ENCODE measurements around the gene CCDC86. TPM values are rescaled to one million over a fixed set of nuclear protein-coding genes. Genes with fewer than 3 reads are reported as not detected.

CCDC86 gene
- total RNA-seq, 1 experiment from 2014 or later = 53.5 TPM

GRCh38 chr11:60895687-60896086 is 53.8 kb downstream of the CCDC86 start:
- H3K27ac Mint-ChIP-seq = no peak overlapping the region
- no peaks in the 10 kb centered on the region for H3K4me1 Mint-ChIP-seq
- no peak for TF ChIP-seq ZNF219 (CRISPR knock-in tag; IDR thresholded peaks at IDR 0.05; ENCODE audit: borderline replicate concordance)
- no peak for TF ChIP-seq MYBL2 (CRISPR knock-in tag; IDR thresholded peaks at IDR 0.05)
- no peak for TF ChIP-seq GRHL2 (CRISPR knock-in tag; IDR thresholded peaks at IDR 0.05; ENCODE audit: insufficient replicate concordance, severe bottlenecking)
- no peak for TF ChIP-seq GTF2I (CRISPR knock-in tag; conservative IDR thresholded peaks at IDR 0.05)
- no peak for TF ChIP-seq PRRX2 (CRISPR knock-in tag; IDR thresholded peaks at IDR 0.05)
- no peak for TF ChIP-seq NFATC4 (CRISPR knock-in tag; IDR thresholded peaks at IDR 0.05)
- TF ChIP-seq ZNF423 (CRISPR knock-in tag; IDR thresholded peaks at IDR 0.05) = no peak
- no peak for TF ChIP-seq FOXK1 (CRISPR knock-in tag; IDR thresholded peaks at IDR 0.05)
- TF ChIP-seq MAX (CRISPR knock-in tag; IDR thresholded peaks at IDR 0.05) = no peak
- no peak for TF ChIP-seq ZMAT4 (CRISPR knock-in tag; IDR thresholded peaks at IDR 0.05)
- no peak for TF ChIP-seq RORB (CRISPR knock-in tag; IDR thresholded peaks at IDR 0.05)
- TF ChIP-seq SMAD3 (CRISPR knock-in tag; IDR thresholded peaks at IDR 0.05; ENCODE audit: borderline replicate concordance) = no peak
- TF ChIP-seq ZNF425 (CRISPR knock-in tag; conservative IDR thresholded peaks at IDR 0.05) = no peak
- TF ChIP-seq KAT7 (CRISPR knock-in tag; IDR thresholded peaks at IDR 0.05; ENCODE audit: borderline replicate concordance) = no peak
- no peak for TF ChIP-seq E2F1 (CRISPR knock-in tag; IDR thresholded peaks at IDR 0.05)
- DNase-seq (ENCODE audit: low spot score) (no peak), ATAC-seq (no peak)
- H3K36me3 Mint-ChIP-seq = peaks cover 74% of the 10 kb centered on the region
- H3K4me3 Mint-ChIP-seq = no peak overlapping the region
- ChIA-PET CTCF (interaction anchor here (1.8 kb wide), 1 partner anchor 8 kb away, joined by 4 read pairs; no protein-coding TSS in a partner anchor), POLR2A (no interaction called here)
- no peaks in the 10 kb centered on the region for H3K27me3 Mint-ChIP-seq (ENCODE audit: low read depth)
- no peaks in the 10 kb centered on the region for H3K9me3 Mint-ChIP-seq

GRCh38 chr11:60897496-60897895 is 55.6 kb downstream of the CCDC86 start:
- H3K27ac Mint-ChIP-seq = no peak overlapping the region
- H3K27me3 Mint-ChIP-seq (ENCODE audit: low read depth) = no peaks in the 10 kb centered on the region
- no peaks in the 10 kb centered on the region for H3K4me1 Mint-ChIP-seq
- H3K9me3 Mint-ChIP-seq = no peaks in the 10 kb centered on the region
- ChIA-PET CTCF (interaction anchor here (1.0 kb wide), 1 partner anchor 10 kb away, joined by 5 read pairs; no protein-coding TSS in a partner anchor), POLR2A (no interaction called here)
- no peak overlapping the region for H3K4me3 Mint-ChIP-seq
- DNase-seq (ENCODE audit: low spot score) (no peak), ATAC-seq (no peak)
- TF ChIP-seq ATF1 (CRISPR knock-in tag; IDR thresholded peaks at IDR 0.05) (no peak), E2F5 (CRISPR knock-in tag; IDR thresholded peaks at IDR 0.05) (no peak), TEAD4 (CRISPR knock-in tag; IDR thresholded peaks at IDR 0.05) (no peak), ZBTB21 (CRISPR knock-in tag; IDR thresholded peaks at IDR 0.05; ENCODE audit: borderline replicate concordance) (no peak), OVOL2 (CRISPR knock-in tag; IDR thresholded peaks at IDR 0.05; ENCODE audit: borderline replicate concordance) (no peak), MYBL2 (CRISPR knock-in tag; IDR thresholded peaks at IDR 0.05) (no peak)
- H3K36me3 Mint-ChIP-seq = peaks cover 84% of the 10 kb centered on the region
